HG02759 (cell line): Measurements from ENCODE around the gene MOGAT2.
"Not testable (repeated sequence)": the region's sequence is repeated elsewhere in the genome, so short reads cannot be mapped to it uniquely, and the experiment has no call there.

Source experiments
- ATAC-seq: cut with Tn5 transposase; IDR thresholded peaks from one replicate; pipeline ENCODE4 v1.9.1; 2021; ENCODE audit warnings: mild to moderate bottlenecking, moderate library complexity; ENCODE audit not compliant: unreplicated experiment

Gene MOGAT2

GRCh38 chr11:75718419-75719339 is 1.0 kb downstream of the MOGAT2 start:
- no peak for ATAC-seq

- no peak for ATAC-seq
These were observed 2.0 kb downstream of the MOGAT2 start for GRCh38 chr11:75719340-75720239.

- no peak for ATAC-seq
These were observed 3.0 kb downstream of the MOGAT2 start for GRCh38 chr11:75720639-75721038.

GRCh38 chr11:75721852-75722668 is 4.4 kb downstream of the MOGAT2 start:
- ATAC-seq, result no peak

GRCh38 chr11:75722669-75723042 is 5.0 kb downstream of the MOGAT2 start:
- ATAC-seq, result no peak

- no peak for ATAC-seq
These were observed 8.1 kb downstream of the MOGAT2 start for GRCh38 chr11:75725547-75726320.

- no peak for ATAC-seq
These were observed 11.4 kb downstream of the MOGAT2 start for GRCh38 chr11:75728992-75729391.

GRCh38 chr11:75731095-75731494 is 13.5 kb downstream of the MOGAT2 start:
- no peak for ATAC-seq

GRCh38 chr11:75733071-75733430 is 15.4 kb downstream of the MOGAT2 start:
- ATAC-seq, result no peak

GRCh38 chr11:75733431-75734107 is 15.9 kb downstream of the MOGAT2 start:
- no peak for ATAC-seq

- ATAC-seq, result no peak
These were observed 17.0 kb downstream of the MOGAT2 start for GRCh38 chr11:75734491-75735180.

GRCh38 chr11:75735181-75735845 is 17.7 kb downstream of the MOGAT2 start:
- ATAC-seq, result no peak

GRCh38 chr11:75737314-75737713 is 19.7 kb downstream of the MOGAT2 start:
- ATAC-seq, result no peak

- ATAC-seq, result no peak
These were observed 23.0 kb downstream of the MOGAT2 start for GRCh38 chr11:75740681-75741080.

GRCh38 chr11:75743159-75743558 is 25.5 kb downstream of the MOGAT2 start:
- not testable (repeated sequence) for ATAC-seq

GRCh38 chr11:75743711-75744563 is 26.3 kb downstream of the MOGAT2 start:
- ATAC-seq, result no peak

GRCh38 chr11:75745807-75746206 is 28.2 kb downstream of the MOGAT2 start:
- ATAC-seq, result no peak
